CD8-positive, alpha-beta memory T cell (primary cell): ENCODE results near the gene PHAX. TPM values are rescaled to one million over a fixed set of nuclear protein-coding genes. Genes with fewer than 3 reads are reported as not detected.
"Not testable (repeated sequence)": the region's sequence is repeated elsewhere in the genome, so short reads cannot be mapped to it uniquely, and the experiment has no call there.

Experiments
- CTCF ChIA-PET: fragments of 350-600 bp; sonication (Branson Sonifier 250); formaldehyde crosslinking; loops from one replicate; lab custom pipeline; 2021; ENCODE audit warnings: antibody characterized with exemption; lab: Charles Lee
- POLR2A ChIA-PET: fragments of 350-600 bp; sonication (Branson Sonifier 250); formaldehyde crosslinking; loops from one replicate; lab custom pipeline; 2021; ENCODE audit warnings: antibody characterized with exemption; lab: Charles Lee
- DNase-seq, 5 donors: peaks; one replicate each; pipeline versions ENCODE4 v3.0.0 to v3.0.0-alpha.2; 2020 to 2022; ENCODE audit warnings: mixed read lengths in 1 of 5
- H3K27ac ChIP-seq: one replicate; pipeline ENCODE4 v1.7.0; 2013; ENCODE audit warnings: low read depth, mild to moderate bottlenecking, low read length, moderate library complexity
- H3K27me3 ChIP-seq: 2 replicates; pipeline ENCODE4 v1.7.0; 2013; ENCODE audit warnings: low read length, mild to moderate bottlenecking; ENCODE audit not compliant: insufficient read depth, poor library complexity, severe bottlenecking
- H3K36me3 ChIP-seq: 2 replicates; pipeline ENCODE4 v1.7.0; 2013; ENCODE audit warnings: mild to moderate bottlenecking, low read length, moderate library complexity; ENCODE audit not compliant: insufficient read depth
- H3K4me1 ChIP-seq: 2 replicates; pipeline ENCODE4 v1.7.0; 2013; ENCODE audit warnings: mild to moderate bottlenecking, low read length, moderate library complexity; ENCODE audit not compliant: insufficient read depth
- H3K4me3 ChIP-seq: 2 replicates; pipeline ENCODE4 v1.7.0; 2013; ENCODE audit warnings: mild to moderate bottlenecking, low read length
- H3K9me3 ChIP-seq: 2 replicates; pipeline ENCODE4 v1.7.0; 2013; ENCODE audit warnings: mild to moderate bottlenecking, low read length
- H3K27ac Mint-ChIP-seq, 8 donors: one replicate each; pipeline ENCODE4 v1.8.0; 2020 to 2021; ENCODE audit warnings: mixed read lengths in 8 of 8, mild to moderate bottlenecking in 6 of 8, inconsistent platforms in 3 of 8, moderate library complexity in 3 of 8
- H3K27me3 Mint-ChIP-seq, 2 donors: one replicate each; pipeline ENCODE4 v1.8.0; 2020 to 2021; ENCODE audit warnings: mixed read lengths in 2 of 2, mild to moderate bottlenecking in 1 of 2, moderate library complexity in 1 of 2
- H3K36me3 Mint-ChIP-seq, 3 donors: one replicate each; pipeline ENCODE4 v1.8.0; 2020 to 2021; ENCODE audit warnings: mixed read lengths in 3 of 3, inconsistent platforms in 1 of 3, mild to moderate bottlenecking in 1 of 3
- H3K4me1 Mint-ChIP-seq, 3 donors: one replicate each; pipeline ENCODE4 v1.8.0; 2020 to 2021; ENCODE audit warnings: mixed read lengths in 3 of 3, inconsistent platforms in 1 of 3, mild to moderate bottlenecking in 1 of 3
- H3K4me3 Mint-ChIP-seq, 7 donors: one replicate each; pipeline ENCODE4 v1.8.0; 2020 to 2021; ENCODE audit warnings: mixed read lengths in 7 of 7, mild to moderate bottlenecking in 6 of 7, moderate library complexity in 4 of 7, inconsistent platforms in 2 of 7
- H3K9me3 Mint-ChIP-seq, 5 donors: one replicate each; pipeline ENCODE4 v1.8.0; 2020 to 2022; ENCODE audit warnings: mixed read lengths in 5 of 5, mild to moderate bottlenecking in 3 of 5, moderate library complexity in 2 of 5, inconsistent platforms in 1 of 5
- polyA plus RNA-seq: library from polyadenylated mRNA; unstranded; fragments of 300-500 nt; fragmentation: Illumina TruSeq; gene quantifications from one replicate; pipeline ENCODE4 v1.2.3, GENCODE V29; 2021
- total RNA-seq, 2 experiments: library from RNA; stranded (reverse); gene quantifications; one replicate each; pipeline ENCODE4 v1.2.3, GENCODE V29; 2021

PHAX gene
- total and polyA plus RNA-seq, 3 experiments from 2014 or later = 59.2 to 110 (median 68.2) TPM

DNA sequence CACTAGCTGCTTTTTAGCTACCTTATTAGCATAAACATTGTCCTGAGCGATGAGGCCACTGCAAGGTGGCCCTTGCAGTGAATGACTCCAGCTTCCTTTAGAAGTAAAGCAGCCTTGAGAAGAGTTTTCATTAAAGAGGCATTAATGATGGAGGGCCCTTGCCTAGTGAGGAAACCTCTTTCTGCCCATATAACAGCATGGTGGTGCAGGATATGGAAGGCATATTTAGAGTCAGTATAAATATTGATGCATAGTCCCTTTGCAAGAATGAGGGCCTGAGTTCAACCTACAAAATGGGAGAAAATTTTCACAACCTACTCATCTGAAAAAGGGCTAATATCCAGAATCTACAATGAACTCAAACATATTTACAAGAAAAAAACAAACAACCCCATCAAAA is 69.4 kb downstream of the PHAX start:
- H3K27me3 ChIP-seq, CTCF ChIA-PET, H3K9me3 Mint-ChIP-seq, H3K4me3 ChIP-seq, H3K4me1 Mint-ChIP-seq, DNase-seq, POLR2A ChIA-PET, H3K4me1 ChIP-seq, H3K36me3 Mint-ChIP-seq, H3K4me3 Mint-ChIP-seq, H3K36me3 ChIP-seq, H3K27ac Mint-ChIP-seq, H3K27ac ChIP-seq, H3K27me3 Mint-ChIP-seq, H3K9me3 ChIP-seq: not testable (repeated sequence)

DNA sequence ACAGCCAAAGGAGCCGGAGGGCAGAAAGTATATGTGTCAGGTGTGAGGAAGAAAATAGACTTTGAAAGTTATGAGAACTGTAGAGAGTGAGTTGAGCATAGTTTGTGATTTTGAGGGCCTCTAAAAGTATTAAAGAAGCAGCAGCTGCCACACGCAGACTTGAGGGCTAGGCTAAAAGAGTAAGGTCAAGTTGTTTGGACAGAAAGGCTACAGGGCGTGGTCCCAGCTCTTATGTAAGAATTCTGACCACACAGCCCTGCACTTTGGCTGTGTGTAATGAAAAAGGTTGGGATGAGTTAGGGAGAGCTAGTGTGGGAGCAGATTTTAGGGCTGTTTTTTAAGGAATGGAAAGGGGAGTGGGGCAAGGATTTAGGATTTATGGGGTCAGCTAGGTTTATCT is 70.9 kb downstream of the PHAX start:
- H3K9me3 Mint-ChIP-seq, H3K27ac Mint-ChIP-seq, H3K36me3 ChIP-seq, H3K27me3 Mint-ChIP-seq, H3K27me3 ChIP-seq, H3K36me3 Mint-ChIP-seq, H3K4me3 Mint-ChIP-seq, DNase-seq, H3K9me3 ChIP-seq, POLR2A ChIA-PET, H3K4me1 Mint-ChIP-seq, H3K4me1 ChIP-seq, H3K27ac ChIP-seq, H3K4me3 ChIP-seq: not testable (repeated sequence)
- CTCF ChIA-PET = interaction anchor here (1.1 kb wide), 1 partner anchor 137 kb away, joined by 3 read pairs; no protein-coding TSS in a partner anchor

DNA sequence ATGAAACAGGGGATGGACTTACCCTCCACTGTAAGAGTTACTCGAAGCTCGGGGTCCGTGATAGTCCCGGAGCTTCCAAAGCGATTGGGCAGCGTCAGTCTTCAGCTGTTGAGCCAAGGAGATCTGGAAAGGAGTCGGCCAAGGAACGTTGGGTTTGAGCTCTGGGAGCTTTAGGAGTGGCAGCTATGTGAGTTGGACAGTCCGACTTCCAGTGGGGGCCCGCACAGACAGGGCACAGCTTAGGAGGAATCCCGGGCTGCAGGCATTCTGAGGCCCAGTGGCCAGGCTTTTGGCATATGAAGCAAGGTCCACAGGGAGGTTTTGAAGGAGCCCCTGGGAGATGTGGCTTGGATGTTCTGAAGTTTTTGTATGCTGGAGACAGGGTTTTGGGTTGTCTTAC is 72.7 kb downstream of the PHAX start:
- no peaks in the 10 kb centered on the region for H3K36me3 Mint-ChIP-seq
- Histone ChIP-seq H3K27me3 (no peaks in the 10 kb centered on the region), H3K9me3 (no peaks in the 10 kb centered on the region), H3K4me1 (no peaks in the 10 kb centered on the region), H3K36me3 (no peaks in the 10 kb centered on the region), H3K4me3 (no peak overlapping the region), H3K27ac (no peak overlapping the region)
- H3K4me3 Mint-ChIP-seq = no peak overlapping the region
- no peak overlapping the region for H3K27ac Mint-ChIP-seq
- CTCF ChIA-PET = interaction anchor here (1.4 to 10.2 kb wide), 4 partner anchors 105 to 136 kb away, joined by 3 to 179 read pairs (median 14); partner anchors contain the start of gene LMNB1
- H3K9me3 Mint-ChIP-seq = no peaks in the 10 kb centered on the region
- peaks cover 0 to 1% of the 10 kb centered on the region in 2 donors for H3K27me3 Mint-ChIP-seq
- H3K4me1 Mint-ChIP-seq = peaks cover 3 to 5% (median 4%) of the 10 kb centered on the region in 3 donors
- DNase-seq = no peak
- POLR2A ChIA-PET = no interaction called here

DNA sequence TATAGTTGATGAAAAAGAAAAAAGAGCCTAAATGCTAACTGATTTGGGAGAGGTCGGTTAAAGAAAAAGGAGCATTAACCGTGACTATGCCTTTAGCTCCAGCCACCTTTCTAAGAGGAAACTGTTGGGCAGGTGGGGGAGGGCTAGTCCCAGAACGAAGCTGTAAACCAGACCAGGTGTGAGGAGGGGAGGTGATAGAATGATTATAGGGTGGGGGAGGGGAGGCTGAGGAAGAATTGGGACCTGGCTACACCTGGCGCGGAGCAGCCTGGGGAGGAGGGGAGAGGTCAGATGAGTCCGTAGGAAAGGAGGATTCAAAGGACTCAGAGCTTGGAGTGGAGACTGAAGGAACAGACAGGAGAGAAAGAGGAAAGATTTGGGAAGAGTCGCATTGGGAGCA is 73.4 kb downstream of the PHAX start:
- ChIA-PET CTCF (interaction anchor here (1.4 to 10.2 kb wide), 4 partner anchors 104 to 135 kb away, joined by 3 to 179 read pairs (median 14); partner anchors contain the start of gene LMNB1), POLR2A (no interaction called here)
- peaks cover 3 to 5% (median 4%) of the 10 kb centered on the region in 3 donors for H3K4me1 Mint-ChIP-seq
- no peaks in the 10 kb centered on the region for H3K36me3 ChIP-seq
- no peaks in the 10 kb centered on the region for H3K36me3 Mint-ChIP-seq
- H3K27ac ChIP-seq = no peak overlapping the region
- H3K27me3 Mint-ChIP-seq = peaks cover 0 to 1% of the 10 kb centered on the region in 2 donors
- no peak overlapping the region for H3K4me3 ChIP-seq
- no peaks in the 10 kb centered on the region for H3K9me3 Mint-ChIP-seq
- no peak overlapping the region for H3K4me3 Mint-ChIP-seq
- H3K27me3 ChIP-seq = no peaks in the 10 kb centered on the region
- DNase-seq = no peak
- H3K27ac Mint-ChIP-seq = no peak overlapping the region
- H3K4me1 ChIP-seq = no peaks in the 10 kb centered on the region
- H3K9me3 ChIP-seq = no peaks in the 10 kb centered on the region

DNA sequence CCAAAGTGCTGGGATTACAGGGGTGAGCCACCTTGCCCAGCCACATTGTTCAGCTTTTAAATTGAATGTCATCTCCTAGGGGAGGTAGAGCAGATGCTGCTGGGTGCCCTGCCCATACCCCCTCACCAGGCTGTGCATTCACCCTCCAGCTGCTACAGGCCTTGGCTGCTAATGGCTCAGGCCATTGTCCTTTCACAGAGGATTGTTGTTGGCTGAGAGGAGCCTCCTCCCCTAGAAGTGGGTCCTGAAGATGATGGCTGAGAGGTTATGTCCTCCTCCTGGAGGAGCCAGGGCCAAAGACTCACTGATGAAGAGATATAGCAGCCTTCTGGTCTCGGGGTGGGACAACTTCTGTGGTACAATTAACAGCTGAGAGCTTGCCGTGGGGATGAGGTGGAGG is 74.6 kb downstream of the PHAX start:
- ChIA-PET CTCF (interaction anchor here (0.8 to 10.2 kb wide), 10 partner anchors 9 to 134 kb away, joined by 3 to 179 read pairs (median 6); partner anchors contain the start of gene LMNB1), POLR2A (interaction anchor here (0.9 kb wide), 1 partner anchor 127 kb away, joined by 3 read pairs; no protein-coding TSS in a partner anchor)
- no peaks in the 10 kb centered on the region for H3K36me3 ChIP-seq
- Mint-ChIP-seq H3K27me3 (peaks cover 0 to 1% of the 10 kb centered on the region in 2 donors), H3K27ac (no peak overlapping the region), H3K36me3 (no peaks in the 10 kb centered on the region), H3K4me1 (peaks cover 3 to 5% (median 4%) of the 10 kb centered on the region in 3 donors), H3K9me3 (no peaks in the 10 kb centered on the region), H3K4me3 (no peak overlapping the region)
- no peak overlapping the region for H3K27ac ChIP-seq
- H3K27me3 ChIP-seq = no peaks in the 10 kb centered on the region
- no peaks in the 10 kb centered on the region for H3K4me1 ChIP-seq
- DNase-seq = no peak
- no peak overlapping the region for H3K4me3 ChIP-seq
- no peaks in the 10 kb centered on the region for H3K9me3 ChIP-seq

DNA sequence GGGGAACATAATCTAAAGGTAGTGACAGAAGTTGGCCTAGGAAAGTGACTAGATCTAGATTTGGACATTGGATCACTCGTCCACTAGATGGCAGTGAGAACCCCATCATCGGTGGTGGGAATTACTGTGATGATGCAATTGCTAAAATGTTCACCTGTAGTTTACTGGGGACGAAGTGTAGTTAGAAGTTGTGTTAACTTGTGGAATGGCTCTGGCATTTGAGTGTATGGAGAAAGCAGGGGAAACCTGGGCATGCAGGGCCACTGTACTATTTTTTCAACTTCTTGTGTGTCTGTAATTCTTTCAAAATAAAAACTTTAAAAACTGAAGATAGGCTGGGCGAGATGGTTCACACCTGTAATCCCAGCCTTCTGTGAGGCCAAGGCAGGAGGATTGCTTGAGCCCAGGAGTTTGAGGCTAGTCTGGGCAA is 75.5 kb downstream of the PHAX start:
- Mint-ChIP-seq H3K4me3 (no peak overlapping the region), H3K4me1 (peaks cover 3 to 5% (median 4%) of the 10 kb centered on the region in 3 donors), H3K27ac (no peak overlapping the region), H3K36me3 (no peaks in the 10 kb centered on the region), H3K27me3 (peaks cover 0 to 1% of the 10 kb centered on the region in 2 donors), H3K9me3 (no peaks in the 10 kb centered on the region)
- no peaks in the 10 kb centered on the region for H3K9me3 ChIP-seq
- no peak overlapping the region for H3K4me3 ChIP-seq
- no peaks in the 10 kb centered on the region for H3K27me3 ChIP-seq
- H3K27ac ChIP-seq = no peak overlapping the region
- no peaks in the 10 kb centered on the region for H3K4me1 ChIP-seq
- DNase-seq = peak; percentile 40 to 77 (median 60)
- no peaks in the 10 kb centered on the region for H3K36me3 ChIP-seq
- CTCF ChIA-PET = interaction anchor here (0.8 to 10.2 kb wide), 11 partner anchors 9 to 133 kb away, joined by 3 to 179 read pairs (median 4); partner anchors contain the start of gene LMNB1
- POLR2A ChIA-PET = interaction anchor here (2.3 kb wide), 1 partner anchor 101 kb away, joined by 6 read pairs; the partner anchor contains the start of gene LMNB1

Other genes with a start within 250 kb of the PHAX start
- gene GRAMD2B, start 177.5 kb upstream of the PHAX start, total RNA-seq = 10 to 100 TPM in 1 of 2 experiments, 1 to 10 TPM in 1; 8.4 to 10.4 TPM
- 7.0 TPM for gene GRAMD2B, start 177.5 kb upstream of the PHAX start, polyA plus RNA-seq
- 1 to 10 TPM; 4.4 to 5.2 TPM for gene ALDH7A1, start 5.7 kb upstream of the PHAX start, total RNA-seq
- gene ALDH7A1, start 5.7 kb upstream of the PHAX start, polyA plus RNA-seq = 3.3 TPM
- 100 to 1,000 TPM; 172 to 178 TPM for gene LMNB1, start 176.2 kb downstream of the PHAX start, total RNA-seq
- 7.5 TPM for gene LMNB1, start 176.2 kb downstream of the PHAX start, polyA plus RNA-seq